ENCODE data around the gene DPP9.

The DPP9 gene

GRCh38 chr19:4639531-4640246, 84.0 kb downstream of the DPP9 start:
- no peak for TF ChIP-seq CTCF (conservative IDR thresholded peaks at IDR 0.05; ENCODE audit: low read length)
- no peak for DNase-seq (ENCODE audit: low read depth)
- H3K4me3 ChIP-seq (ENCODE audit: low read length), result peak overlapping the region; percentile 79

GRCh38 chr19:4638828-4639530, 84.7 kb downstream of the DPP9 start, which contains the start of gene TNFAIP8L1:
Gene TNFAIP8L1, plus strand, starts transcription at chr19:4639516. Its CDS starts 12,354 bp downstream, at chr19:4651870.
- peak within 1 kb of the TSS; percentile 79 for H3K4me3 ChIP-seq (ENCODE audit: low read length)
- no peak for TF ChIP-seq CTCF (conservative IDR thresholded peaks at IDR 0.05; ENCODE audit: low read length)
- DNase-seq (ENCODE audit: low read depth), result peak; percentile 90

- H3K4me3 ChIP-seq (ENCODE audit: low read length), result no peak overlapping the region
- no peak for TF ChIP-seq CTCF (conservative IDR thresholded peaks at IDR 0.05; ENCODE audit: low read length)
These were observed 85.3 kb downstream of the DPP9 start for GRCh38 chr19:4638317-4638716.

GRCh38 chr19:4636761-4637160, 86.9 kb downstream of the DPP9 start:
- TF ChIP-seq CTCF (conservative IDR thresholded peaks at IDR 0.05; ENCODE audit: low read length), result no peak
- peak overlapping the region; percentile 52; the same call in 1 of the 2 replicates for H3K4me3 ChIP-seq (ENCODE audit: low read length)

More at GRCh38 chr19:4638317-4638716, 85.3 kb downstream of the DPP9 start:
- no peak for DNase-seq (ENCODE audit: low read depth)

GRCh38 chr19:4636151-4636717, 87.4 kb downstream of the DPP9 start:
- peak; percentile 53 for TF ChIP-seq CTCF (conservative IDR thresholded peaks at IDR 0.05; ENCODE audit: low read length)
- H3K4me3 ChIP-seq (ENCODE audit: low read length), result peak overlapping the region; percentile 62
- DNase-seq (ENCODE audit: low read depth), result peak; percentile 35

More at GRCh38 chr19:4636761-4637160, 86.9 kb downstream of the DPP9 start:
- DNase-seq (ENCODE audit: low read depth), result no peak

GRCh38 chr19:4635754-4636116, 87.9 kb downstream of the DPP9 start:
- no peak for DNase-seq (ENCODE audit: low read depth)
- no peak for TF ChIP-seq CTCF (conservative IDR thresholded peaks at IDR 0.05; ENCODE audit: low read length)
- peak overlapping the region; percentile 62 for H3K4me3 ChIP-seq (ENCODE audit: low read length)
